Left ventricle myocardium superior (tissue), 1 donor: ENCODE measurements around the gene ERBB4. TPM values are rescaled to one million over a fixed set of nuclear protein-coding genes. Genes with fewer than 3 reads are reported as not detected.

Source experiments
- ATAC-seq: fragments of 200-7000 bp; cut with Tn5 transposase; one replicate; pipeline ENCODE4 v1.9.1; 2020; ENCODE audit warnings: mild to moderate bottlenecking, moderate library complexity
- DNase-seq: peaks from one replicate; pipeline ENCODE4 v3.0.0-alpha.2; 2020
- intact Hi-C: fragments of 100-400 bp; cut with micrococcal nuclease; formaldehyde crosslinking; loops from one replicate; pipeline ENCODE4 v1.11.0; 2022
- total RNA-seq: library from RNA; stranded (reverse); fragmentation: NEBNext Ultra II Directional; extraction: Animal tissue kit (Norgen Biotek cat#: 25700); gene quantifications from one replicate; pipeline ENCODE4 v1.2.1, GENCODE V29; 2021
- donor health status: DM: no; HTN: yes; CAD: no; lungs with severe emphysema.

ERBB4 gene
- total RNA-seq, 1 donor from 2014 or later: 17.9 TPM

DNA sequence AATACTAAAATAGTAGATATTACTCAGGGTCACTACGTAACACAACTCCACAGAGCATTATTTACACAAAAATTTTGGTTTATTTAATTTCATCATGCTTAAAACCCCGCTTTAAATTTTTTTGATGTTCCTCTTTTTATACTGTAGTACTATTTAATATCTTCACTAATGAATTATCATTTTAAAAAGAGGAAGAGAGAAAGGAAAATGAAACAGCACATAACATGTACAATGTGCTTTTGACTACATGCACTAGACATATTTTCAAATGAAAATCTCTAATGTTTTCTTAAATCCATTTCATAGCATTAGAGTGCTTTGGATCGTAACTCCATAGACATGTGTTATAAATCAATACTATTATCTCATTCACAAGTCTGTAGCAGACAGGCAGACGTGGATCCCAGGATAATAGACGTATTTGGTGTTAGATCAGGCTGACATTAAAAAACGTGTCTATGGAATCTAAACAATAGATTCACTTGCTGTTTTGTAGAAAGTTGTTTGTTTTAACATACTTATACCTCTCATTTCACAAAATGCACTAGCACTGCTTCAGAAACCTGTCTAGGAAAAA lies 1085.2 kb downstream of the ERBB4 start:
- intact Hi-C loops: no loop called here
- DNase-seq (no peak), ATAC-seq (no peak)

DNA sequence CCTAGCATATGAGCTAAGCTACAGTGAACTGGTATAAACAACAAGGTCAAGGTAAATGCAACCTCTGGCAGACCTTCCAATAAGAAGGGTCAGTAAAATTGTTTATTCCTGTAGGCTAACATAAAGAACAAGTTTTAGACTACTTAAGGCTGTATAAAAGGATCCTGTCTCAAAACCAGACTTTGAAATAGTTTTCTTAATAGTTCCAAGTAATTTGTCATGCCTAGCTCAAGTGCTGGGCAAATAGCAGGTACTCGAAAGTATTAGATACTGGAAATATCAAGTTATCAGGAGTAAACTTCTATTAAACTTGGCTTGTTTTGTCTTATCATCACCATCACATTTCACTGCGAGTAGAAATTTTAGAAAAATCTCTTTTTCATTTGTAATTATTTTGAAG lies 1087.0 kb downstream of the ERBB4 start:
- ATAC-seq (no peak), DNase-seq (no peak)
- intact Hi-C loops: no loop called here

DNA sequence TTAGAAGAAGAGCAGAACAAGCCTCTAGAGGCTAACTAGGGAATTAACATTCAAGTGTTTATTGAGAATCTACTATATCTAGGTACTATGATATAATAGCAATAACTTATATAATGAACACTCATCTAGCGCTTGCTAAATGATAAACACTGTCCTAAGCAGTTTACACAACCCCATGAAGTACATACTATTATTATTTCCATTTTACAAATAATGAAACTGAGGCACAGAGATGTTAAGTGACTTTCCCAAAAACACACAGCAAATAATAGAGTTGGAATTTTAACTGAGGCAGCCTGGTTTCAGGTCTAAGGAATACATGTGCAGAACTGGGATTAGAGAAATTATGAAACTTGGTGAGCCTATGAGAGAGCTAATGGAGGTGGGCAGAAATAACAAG lies 1088.8 kb downstream of the ERBB4 start:
- ATAC-seq: no peak
- no peak for DNase-seq
- intact Hi-C loops: no loop called here

DNA sequence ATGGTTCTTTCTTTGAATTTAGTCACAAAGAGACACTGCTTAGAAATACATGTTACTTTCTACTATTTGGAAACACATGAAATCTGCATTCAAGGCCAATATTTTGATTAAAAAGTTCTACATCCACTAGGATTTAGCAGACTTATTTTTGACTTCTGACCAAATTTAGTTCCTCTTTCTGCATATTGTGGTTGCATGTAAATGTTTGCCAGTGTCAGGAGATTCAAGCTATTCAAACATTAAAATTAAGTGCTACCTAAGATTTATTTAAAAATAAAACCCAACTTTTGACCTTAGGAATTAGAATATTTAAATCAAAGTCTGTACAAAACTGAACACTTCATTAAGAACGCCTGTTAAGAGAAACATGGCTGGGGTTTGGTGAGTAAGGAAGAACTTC lies 1091.1 kb downstream of the ERBB4 start:
- DNase-seq: no peak
- intact Hi-C loops: no loop called here
- no peak for ATAC-seq

DNA sequence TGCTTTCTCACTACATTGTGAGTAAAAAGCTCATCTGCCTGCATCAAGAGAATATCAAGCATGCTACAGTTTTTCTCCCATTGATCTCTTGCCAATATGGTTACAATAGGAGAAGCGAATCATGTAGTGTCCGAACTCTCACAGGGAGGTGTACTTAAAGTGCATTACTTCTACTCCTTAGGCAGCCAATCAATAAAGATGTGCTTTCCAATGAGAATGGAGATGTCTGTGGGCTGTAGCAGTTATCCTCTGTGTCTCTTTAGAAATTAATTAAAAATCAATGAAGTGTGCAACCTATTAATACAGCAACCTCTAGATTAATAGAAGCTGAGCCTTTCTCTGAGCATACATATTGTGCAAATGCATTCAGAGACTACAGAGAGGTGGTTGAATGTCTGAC lies 1098.5 kb downstream of the ERBB4 start:
- intact Hi-C loops: no loop called here
- DNase-seq (no peak), ATAC-seq (no peak)

DNA sequence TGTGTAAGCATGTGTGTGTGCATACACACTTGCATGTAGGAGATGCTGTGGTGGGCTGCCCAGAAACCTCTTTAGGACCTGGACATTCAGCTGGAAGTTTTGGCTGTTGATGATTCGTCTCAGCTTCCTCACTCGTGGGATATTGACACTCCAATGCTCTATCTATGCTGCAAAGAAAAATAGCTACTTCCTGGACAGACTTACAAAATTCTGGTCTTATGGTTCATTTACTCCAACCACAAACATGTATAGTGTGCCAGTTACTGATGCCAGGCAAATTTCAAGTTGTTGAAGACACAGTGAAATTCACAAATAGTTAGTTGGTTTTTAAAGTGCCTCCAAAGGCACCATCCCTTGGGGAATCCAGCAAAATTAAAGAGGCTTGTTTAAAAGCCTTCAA lies 1099.6 kb downstream of the ERBB4 start:
- ATAC-seq (no peak), DNase-seq (no peak)
- intact Hi-C loops: no loop called here

DNA sequence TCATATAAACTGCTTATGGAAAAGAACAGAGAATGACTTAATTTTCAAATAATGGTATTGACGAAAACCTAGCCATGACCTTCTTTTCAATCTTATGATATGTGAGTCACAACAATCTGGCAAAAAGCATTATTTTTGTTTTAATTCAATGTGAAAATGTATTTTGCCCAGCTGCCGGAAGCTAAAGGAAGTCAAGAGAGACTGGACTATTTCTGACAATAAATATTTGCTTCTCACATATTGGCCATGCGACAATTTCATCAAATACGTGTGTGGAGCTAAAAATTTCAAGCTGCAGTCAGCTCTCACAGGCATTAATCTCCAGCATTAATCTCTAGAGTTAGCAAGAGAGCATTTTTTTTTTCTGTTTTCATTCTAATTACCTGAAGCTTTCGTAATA lies 1101.2 kb downstream of the ERBB4 start:
- intact Hi-C loops: no loop called here
- DNase-seq (no peak), ATAC-seq (no peak)

DNA sequence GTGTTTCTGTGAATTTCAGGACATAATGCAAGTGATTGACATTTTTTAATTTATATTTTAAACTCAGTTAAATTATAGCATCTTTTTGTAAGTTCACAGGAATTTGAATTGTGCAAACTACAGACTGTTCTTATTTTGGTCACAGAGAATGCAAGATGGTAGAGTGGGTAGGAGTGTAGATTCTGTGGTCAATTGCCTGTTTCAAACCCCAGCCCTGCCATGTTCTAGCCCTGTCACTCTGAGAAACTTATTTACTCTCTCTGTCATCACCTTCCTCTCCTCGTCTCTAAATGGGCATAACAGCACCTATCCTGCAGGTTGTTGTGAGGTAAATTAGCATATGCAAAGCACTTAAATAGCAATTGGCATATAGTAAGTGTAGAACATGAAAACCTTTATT lies 1102.4 kb downstream of the ERBB4 start:
- DNase-seq: no peak
- intact Hi-C loops: no loop called here
- no peak for ATAC-seq

DNA sequence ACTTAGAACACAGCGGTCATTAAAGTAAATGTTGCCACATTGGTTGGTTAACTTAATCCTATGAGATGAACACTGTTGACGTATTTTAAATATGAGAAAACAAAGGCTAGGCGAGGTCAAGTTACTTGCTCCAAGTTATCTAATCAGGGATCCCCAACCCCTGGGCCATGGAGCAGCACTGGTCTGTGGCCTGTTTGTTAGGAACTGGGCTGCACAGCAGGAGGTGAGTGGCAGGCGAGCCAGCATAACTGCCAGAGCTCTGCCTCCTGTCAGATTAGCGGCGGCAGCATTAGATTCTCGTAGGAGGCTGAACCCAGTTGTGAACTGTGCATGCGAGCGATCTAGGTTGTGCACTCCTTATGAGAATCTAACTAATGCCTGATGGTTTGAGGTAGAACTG lies 1103.3 kb downstream of the ERBB4 start:
- ATAC-seq (no peak), DNase-seq (no peak)
- intact Hi-C loops: no loop called here

DNA sequence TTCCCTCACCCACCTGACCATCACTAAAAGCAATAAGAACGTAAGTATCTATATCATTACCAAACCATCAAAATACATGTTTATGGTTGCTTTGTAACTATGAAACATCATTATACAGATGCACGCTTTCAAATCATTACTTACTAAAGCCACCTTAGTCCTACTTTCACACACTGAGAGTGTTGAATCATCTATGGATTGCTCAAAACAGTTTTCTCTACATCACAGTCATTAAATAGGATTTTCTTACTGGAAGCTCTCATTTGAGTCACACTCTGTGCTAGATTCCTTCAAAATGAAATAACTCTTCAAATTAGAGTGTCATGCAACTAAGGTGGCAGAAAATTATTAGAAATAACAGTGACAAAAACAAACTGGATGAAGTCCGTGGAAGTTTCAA lies 1103.8 kb downstream of the ERBB4 start:
- ATAC-seq (no peak), DNase-seq (no peak)
- intact Hi-C loops: no loop called here

DNA sequence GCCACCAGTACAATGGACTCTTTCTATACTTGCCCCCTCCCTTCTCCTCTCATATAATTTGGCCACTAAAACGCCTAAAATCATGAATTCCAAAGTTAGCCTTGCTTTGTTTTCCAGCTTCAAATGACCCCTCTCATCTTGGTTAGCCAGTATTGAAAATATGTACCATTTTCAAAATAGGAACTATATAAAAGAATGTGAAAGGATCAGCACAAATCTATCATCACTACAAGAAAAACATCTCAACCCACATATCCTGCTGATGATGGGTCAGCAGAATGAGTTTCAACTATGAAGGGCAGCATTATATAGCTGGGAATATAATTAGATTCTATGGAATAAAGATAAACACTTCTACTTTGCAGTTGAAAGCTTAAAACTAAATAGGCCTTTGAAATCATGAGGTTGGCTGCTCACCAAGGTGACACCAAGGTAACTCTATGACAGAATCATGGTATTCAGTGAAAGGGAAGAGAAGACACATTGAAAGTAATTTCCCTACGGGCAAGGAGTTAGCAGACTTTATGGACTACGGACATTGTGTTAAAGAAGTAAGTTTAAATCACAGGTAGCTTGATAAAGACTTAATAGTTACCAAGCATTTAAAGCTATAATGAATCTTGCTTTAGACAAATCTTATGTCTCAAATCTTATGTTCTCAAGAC lies 1109.2 kb downstream of the ERBB4 start:
- DNase-seq: no peak
- no peak for ATAC-seq
- intact Hi-C loops: no loop called here

DNA sequence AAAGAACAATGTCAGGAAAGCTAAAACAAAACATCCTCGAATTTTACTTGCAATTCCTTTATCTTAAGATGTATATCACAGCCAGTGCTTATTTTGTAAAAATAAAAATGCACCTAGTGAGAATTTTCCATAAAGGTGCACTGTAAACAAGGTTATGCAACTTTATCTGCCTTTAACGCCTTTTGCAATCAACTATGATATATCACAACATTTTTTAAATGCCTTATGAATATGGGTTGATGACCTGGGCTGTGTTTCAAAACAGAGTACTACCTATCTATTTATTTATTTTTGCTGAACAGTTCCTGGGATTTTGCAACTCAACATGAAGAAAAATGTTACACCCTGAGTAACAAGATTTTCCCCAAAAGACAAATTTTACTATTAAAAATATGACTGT lies 1112.4 kb downstream of the ERBB4 start:
- DNase-seq (no peak), ATAC-seq (no peak)
- intact Hi-C loops: no loop called here

DNA sequence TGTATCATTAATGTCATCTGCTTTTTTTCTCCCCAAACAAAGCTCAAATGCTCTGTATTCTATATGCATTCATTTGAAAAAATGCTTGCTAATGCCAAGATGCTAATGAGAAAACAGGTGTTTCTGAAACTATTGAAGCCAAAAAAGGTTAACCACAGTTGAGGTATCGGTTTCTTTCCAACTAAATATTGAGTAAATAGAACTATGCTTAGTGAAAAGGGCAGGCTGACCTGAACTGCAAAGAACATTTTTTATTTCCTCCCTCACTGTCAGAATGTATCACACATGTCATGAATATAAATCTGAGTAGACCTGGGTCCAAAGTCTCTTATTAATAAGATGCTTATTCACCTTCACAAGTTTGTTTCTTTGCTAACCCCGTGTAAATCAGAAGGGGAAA lies 1115.6 kb downstream of the ERBB4 start:
- no peak for ATAC-seq
- intact Hi-C loops: no loop called here
- DNase-seq: no peak

DNA sequence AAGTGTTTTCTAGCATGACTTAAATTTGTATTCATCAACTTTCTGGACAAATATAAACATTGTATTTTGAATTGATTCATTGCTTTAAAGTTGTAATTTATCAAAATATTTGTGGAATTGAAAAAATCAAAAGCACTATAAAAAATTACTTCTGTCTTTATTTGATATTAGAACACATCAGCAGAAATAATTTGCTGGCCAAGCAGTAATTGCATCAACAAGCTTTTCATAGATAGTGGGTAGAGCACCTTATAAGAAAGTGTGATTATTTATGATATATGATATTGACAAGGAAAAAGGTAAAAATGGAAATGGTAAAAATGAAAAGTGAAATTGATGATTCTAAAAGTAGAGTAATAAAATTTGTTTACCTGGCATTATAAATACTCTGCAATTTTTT lies 1121.1 kb downstream of the ERBB4 start:
- DNase-seq (no peak), ATAC-seq (no peak)
- intact Hi-C loops: no loop called here

DNA sequence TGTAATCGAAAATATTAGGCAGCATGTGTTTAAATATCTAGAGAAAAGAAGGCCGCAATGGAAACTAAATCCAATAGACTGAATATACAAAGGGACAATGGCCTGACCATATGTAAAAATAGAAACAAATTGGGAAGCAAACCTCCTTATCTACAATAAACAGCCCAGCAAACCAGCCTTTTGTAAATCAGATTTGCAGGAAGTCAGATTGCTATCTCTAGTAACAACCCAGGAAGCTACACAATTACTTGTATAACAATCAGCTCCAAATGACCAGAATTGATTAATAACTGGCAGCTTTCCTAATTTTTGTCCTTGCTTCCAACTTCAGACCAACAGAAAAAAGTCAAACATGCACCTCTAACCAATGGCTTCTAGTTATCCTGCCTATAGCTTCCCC lies 1122.2 kb downstream of the ERBB4 start:
- DNase-seq (no peak), ATAC-seq (no peak)
- intact Hi-C loops: no loop called here

DNA sequence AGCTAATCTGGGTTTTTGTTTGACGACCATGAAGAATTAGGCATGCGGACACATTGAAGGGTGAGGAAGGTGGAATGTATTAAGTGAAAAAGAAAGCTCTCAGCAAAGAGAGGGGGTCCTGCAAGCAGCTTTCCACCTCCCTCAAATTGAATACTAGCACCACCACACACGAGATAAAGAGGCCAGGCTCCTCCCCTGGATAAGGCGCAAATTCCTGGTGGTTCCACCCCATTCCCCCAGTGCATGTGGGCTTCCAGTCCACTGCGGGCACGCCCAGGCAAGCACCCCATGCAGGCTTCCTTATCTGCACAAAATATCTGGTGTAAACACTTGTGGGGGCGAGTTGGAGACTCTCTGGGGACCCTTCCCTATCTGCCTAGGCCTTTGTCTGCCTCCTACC lies 1124.9 kb downstream of the ERBB4 start:
- no peak for ATAC-seq
- intact Hi-C loops: no loop called here
- no peak for DNase-seq

DNA sequence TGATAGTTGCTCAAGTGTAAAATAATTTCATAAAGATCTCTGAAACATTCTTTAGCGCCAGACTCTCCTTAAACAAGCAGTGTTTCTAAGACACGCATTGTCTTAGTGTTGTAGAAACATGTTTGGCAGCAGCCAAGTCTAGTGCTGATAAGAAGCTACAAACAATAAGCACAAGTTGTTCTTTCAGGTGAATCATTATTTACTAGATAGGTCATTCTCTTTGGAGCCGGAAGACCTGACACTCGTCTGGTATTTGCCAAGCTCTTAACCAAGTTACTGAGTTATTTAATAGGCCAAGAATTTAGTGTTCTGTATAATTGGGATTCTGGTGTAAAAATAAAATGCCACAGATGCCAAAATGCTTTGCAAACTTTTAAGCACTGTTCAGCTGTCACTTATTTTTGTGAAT lies 1130.1 kb downstream of the ERBB4 start:
- intact Hi-C loops: no loop called here
- ATAC-seq: peak; percentile 58
- no peak for DNase-seq

DNA sequence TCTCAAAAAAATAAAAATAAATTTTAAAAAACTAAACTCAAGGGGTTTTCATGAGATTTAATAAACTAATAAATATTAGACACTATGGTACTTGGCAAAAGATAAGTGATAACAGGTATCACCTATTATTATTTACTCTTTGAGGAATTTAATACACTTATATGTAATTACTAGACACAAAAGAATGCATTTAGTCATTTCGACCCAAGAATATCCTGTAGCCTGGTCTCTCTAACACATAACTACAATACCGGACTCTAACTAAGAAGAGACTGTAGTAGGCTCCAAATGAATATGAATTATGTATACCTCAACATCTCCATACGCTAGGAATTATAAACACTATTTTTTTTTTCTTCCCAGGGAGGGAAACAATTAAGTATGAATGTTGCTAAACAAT lies 1131.5 kb downstream of the ERBB4 start:
- ATAC-seq: no peak
- intact Hi-C loops: no loop called here

DNA sequence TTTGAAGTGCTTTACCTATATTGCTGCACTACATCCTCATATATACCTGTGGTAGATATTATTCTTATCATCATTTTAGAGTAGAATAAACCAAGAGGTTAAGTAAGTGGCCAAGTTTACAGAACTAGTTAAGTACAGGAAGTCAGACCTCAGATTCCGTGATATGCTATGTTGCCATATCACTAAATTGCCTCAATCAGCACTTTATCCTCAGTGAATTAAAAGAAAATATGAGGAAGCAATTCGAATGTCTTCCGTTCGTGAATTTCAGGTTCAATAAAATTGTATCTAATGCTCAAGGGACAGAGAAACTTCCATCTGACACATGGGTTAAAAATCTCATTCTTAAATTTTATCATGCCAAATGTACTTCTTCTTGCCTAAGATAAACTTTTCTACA lies 1133.6 kb downstream of the ERBB4 start:
- DNase-seq: no peak
- intact Hi-C loops: no loop called here
- no peak for ATAC-seq

More for the DNA sequence above, 1131.5 kb downstream of the ERBB4 start:
- DNase-seq: no peak

DNA sequence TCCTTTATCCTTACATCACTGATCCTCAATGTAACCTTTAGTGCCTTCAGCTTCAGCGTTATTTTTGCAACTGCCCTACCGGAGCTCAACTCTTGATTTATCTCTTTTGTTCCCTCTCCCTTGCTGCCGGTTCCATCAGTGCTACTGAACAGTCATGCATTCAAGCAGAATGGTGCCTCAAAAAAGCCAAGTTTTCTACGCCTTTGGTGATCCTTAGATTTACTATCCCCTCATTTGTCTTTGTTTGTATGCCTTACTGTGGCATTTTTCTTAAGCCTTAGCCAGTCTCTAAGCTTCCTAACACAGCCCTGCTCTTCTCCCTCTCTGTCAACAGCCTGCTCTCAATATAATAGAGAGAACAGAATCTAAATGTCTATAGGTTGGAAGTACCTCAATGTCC lies 1134.5 kb downstream of the ERBB4 start:
- intact Hi-C loops: no loop called here
- no peak for DNase-seq
- no peak for ATAC-seq

DNA sequence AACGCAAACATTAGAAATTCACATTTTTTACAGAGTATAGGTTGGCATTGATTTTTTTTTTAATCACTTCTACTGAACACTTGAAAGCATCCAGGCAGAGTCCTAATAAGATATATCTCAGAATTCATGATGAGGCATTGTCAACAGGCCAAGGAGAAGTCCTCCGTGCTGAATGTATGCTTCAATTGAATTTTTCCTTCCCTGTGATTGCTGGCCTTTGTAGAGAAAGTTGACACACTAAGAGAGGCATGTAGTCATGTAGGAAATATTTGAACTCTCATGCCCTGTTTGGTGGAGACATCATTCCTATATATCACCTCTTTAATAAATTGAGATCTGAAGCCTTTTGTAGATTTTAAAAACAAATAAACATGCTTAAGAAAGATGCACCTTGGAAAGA lies 1137.3 kb downstream of the ERBB4 start:
- no peak for DNase-seq
- ATAC-seq: no peak
- intact Hi-C loops: no loop called here

DNA sequence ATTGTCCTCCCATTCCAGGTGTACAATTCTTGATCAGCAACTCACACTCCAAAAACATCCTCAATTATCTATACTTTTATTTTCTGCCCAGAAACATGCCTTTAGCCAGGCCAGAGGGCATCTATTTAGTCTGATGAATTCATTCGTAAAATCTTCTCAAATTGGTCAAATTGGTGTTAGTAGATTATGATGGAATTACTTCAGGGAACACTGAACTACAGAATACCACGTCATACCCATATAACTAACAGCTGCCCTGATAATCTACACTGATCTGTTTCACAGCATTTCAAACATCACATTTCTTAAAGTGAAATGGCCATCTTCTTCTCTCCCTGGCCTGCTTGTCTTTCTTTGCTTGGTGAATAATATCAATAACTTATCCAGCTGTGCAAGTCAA lies 1140.8 kb downstream of the ERBB4 start:
- intact Hi-C loops: no loop called here
- ATAC-seq: no peak
- no peak for DNase-seq
